Measurements from ENCODE around the gene ARRB1.

GRCh38 chr11:75344186-75344585, 7.3 kb downstream of the ARRB1 start:
- TF ChIP-seq CTCF (IDR thresholded peaks at IDR 0.05) (no peak), POLR2A (IDR thresholded peaks at IDR 0.05) (no peak)

All from thyroid gland (tissue), 4 donors.